GM18499 (cell line): ENCODE data around the gene ADGRB2.
"Not testable (repeated sequence)": the region's sequence is repeated elsewhere in the genome, so short reads cannot be mapped to it uniquely, and the experiment has no call there.

Experiments
- ATAC-seq: cut with Tn5 transposase; IDR thresholded peaks from one replicate; pipeline ENCODE4 v1.9.1; 2021; ENCODE audit warnings: moderate number of reproducible peaks; ENCODE audit not compliant: insufficient read depth, unreplicated experiment

ADGRB2 gene

DNA sequence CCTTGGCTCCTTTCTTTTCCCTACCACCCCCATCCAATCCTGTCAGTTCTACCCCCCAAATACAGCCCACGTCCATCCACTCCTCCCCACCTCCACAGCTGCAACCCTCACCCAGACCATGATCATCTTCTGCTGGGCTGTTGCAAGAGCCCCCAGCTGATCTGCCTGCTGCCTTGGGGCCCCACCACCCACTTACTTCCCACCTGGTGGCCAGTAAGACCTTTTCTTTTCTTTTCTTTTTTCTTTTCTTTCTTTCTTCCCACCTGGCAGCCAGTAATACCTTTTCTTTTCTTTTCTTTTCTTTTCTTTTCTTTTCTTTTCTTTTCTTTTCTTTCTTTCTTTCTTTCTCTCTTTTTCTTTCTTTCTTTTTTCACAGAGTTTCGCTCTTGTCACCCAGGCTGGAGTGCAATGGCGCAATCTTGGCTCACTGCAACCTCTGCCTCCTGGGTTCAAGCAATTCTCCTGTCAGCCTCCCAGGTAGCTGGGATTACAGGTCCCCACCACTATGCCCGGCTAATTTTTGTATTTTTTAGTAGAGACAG, 57.0 kb downstream of the ADGRB2 start:
- ATAC-seq, result not testable (repeated sequence)

DNA sequence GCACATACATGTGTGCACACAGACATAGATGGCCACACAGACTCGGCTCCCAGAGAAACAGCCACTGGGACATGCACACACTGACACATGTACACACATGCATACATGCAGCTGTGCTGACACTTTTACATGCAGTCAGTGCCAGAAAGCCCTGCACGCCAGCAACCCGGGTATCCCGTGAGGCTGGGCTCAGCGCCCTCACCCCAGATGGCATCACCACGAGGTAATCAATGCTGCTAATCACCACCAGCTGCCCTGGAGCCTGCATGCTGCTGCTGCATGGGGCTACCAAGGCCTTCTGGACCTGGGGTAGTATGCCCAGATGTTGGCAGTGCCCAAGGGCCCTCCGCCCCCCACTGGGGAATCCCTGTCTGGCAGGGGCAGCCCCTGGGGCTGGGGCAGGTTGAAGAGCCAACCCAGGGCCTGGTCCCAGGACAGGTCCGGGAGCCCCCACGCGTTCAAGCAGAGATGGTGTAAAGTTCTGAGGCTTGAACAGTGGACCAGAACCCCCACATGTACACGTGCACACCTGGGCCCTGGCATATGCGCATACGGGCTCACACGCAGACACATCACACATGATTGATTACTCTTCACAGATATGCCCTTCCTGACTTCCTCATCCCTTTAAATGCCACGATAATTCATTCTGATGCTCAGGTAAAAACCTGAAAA, 57.6 kb downstream of the ADGRB2 start:
- ATAC-seq, result no peak

GRCh38 chr1:31705080-31705866, 58.9 kb downstream of the ADGRB2 start:
- no peak for ATAC-seq

DNA sequence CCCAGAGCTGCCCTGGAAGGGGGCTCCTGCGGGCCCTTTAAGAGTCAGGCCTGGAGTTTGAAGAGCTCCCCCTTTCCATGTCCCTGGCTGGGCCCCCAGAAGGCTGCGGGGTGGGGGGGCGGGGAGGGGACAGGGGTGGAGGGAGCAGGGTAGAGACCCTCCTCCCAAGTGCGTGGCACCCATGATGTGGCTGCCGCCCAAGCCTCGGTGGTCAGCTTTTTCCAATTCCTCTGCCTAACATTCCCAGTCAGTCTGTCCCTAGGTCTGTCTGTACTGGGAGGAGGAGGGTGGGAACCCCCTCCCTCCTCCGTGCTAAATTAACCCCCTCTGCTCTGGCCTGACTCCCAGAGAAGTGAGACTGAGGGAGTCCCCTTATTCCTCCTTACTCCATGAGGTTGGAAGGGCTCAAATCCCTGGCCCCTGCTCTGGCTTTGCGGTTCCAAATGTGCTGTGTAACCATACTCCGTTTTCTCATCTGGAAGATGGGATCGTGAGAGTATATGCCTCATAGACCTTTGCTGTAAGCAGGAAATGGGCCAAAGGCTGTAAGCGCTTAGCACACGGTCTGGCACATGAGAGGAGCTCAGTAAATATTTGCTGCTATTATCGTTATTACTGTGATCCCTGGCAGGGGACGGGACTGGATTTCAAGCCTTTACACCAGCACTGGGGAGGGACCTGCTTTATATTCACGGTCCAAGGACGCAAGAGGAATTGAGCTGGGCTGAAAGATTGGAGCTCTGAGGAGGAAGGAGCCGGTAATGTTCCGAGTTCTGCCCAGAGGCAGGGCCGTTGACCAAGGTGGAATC, 59.7 kb downstream of the ADGRB2 start:
- no peak for ATAC-seq

DNA sequence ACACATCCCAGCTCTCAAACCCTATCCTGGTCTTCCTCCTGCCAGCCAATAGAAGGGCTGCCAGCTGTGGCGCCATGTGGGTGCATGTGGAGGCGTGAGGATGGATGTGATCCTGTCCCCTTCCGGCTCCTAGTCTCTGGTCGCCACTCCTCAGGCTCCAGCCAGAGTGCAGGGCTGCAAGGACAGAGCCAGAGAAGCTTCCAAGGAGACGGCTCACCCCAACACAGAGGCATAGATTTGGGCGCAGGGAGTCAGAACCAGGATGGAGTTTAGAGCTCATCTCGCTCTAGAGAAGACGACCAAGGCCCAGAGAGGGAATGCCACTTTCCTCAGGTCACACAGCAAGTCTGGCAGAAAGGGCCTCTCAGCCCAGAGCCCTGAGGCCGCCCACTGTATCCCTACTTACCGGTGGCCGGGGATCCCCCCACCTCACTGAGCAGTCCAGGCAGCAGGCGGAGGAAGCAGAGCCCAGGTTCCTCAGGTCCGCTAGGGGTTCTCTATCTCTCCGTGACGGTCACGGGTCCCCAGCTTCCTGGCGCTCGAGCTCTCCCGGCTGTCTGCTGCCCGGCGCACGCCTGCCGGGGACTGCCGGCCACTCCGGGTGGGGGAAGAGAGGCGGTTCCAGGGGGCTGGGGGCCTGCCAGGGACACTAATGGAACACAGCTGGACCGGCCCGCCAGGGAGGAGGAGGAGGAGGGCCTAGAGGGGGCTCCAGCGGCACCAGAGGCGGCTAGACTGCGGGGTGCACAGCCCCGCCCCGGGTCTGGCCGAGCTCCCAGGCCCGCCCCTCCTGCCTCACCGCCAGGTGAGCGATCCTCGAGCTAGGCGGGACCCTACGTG, 60.5 kb downstream of the ADGRB2 start, which contains the start of gene COL16A1:
COL16A1 (minus strand) TSS at position 587 of the 840 bp plus-strand sequence. CDS start 1,824 bp downstream, outside the sequence.
- no peak for ATAC-seq

DNA sequence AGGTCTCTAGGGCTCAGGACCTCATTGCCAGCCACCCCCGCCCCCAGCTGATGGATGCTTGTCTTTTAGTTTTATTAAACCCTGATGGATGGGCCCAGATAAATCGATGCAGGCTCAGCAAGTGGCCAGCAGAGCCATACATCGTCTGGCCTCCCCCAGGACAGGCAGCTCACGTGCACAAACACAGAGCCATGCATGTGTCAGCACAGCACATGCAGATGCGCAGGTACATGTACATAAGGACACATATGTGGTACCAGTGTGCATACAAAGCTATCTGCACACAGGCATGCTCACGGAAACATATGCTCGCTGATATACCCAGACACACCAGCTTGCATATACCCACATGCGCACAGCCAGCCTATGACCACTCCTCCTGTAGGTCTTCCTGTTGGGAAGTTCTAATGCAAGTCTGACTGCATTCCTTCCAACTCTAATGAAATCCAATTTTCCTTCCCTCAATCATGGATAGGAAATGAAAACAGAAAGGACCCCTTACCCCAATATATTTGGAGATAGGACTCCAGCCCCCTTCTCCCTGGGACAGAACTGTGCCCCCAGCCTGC, 61.2 kb downstream of the ADGRB2 start:
- ATAC-seq, result no peak

DNA sequence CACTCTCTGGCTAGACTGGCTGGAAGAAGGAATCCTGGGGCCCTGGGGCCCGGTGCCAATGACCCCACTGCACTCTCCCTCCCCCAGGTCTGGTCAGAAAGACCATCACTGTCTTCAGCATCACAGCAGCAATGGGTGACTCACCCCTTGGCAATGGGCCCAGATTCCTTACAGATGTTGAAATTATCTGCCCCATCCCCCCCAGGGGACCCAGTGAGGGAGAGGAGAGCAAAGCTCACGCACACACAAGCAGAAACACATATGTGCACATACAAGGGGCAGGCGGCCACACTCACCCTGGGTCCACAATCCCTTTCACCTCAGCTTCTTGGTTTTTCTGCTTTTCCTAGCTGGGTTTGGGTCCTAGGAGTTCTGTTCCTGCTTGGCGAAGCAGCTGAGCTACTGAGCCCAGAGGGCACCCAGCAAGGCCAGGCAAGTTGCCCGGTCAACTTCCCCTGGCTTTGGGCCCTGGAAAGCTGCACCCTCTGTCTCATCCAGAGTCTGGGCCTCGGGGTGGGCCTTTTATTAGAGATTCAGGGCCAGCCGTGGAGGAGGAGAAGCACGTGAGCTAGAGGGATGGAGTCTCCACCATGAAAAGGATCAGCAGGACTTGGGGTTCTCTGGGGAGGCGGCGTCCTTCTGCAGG, 62.9 kb downstream of the ADGRB2 start:
- no peak for ATAC-seq

DNA sequence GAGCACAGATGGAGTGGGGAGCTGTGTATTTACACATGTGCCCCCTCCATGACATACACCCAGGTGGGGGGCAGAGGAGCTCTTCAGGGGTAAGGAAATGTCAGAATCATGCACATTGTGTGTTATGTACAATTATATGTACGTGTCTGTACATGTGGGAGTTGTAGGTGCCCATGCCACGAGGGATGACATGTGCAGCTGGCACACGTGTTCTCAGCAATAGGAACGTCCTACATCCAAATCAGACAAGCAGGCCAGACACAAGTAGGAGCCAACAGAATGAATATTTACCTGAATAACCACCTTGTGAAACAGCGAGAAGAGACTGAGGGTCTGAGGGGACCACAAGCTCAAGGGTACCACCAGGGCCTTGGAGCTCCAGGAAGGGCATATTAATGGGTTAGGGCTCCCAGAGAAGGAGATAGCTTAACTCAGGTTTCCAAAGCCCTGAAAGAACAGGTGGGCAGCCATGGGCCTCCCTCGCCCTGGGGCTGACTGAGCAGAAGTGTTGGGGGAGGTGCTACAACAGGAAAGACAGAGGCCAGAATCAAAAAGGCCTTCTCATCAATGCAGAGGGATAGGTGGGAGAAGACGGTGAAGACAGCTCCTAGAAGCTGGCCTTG, 63.6 kb downstream of the ADGRB2 start:
- no peak for ATAC-seq

DNA sequence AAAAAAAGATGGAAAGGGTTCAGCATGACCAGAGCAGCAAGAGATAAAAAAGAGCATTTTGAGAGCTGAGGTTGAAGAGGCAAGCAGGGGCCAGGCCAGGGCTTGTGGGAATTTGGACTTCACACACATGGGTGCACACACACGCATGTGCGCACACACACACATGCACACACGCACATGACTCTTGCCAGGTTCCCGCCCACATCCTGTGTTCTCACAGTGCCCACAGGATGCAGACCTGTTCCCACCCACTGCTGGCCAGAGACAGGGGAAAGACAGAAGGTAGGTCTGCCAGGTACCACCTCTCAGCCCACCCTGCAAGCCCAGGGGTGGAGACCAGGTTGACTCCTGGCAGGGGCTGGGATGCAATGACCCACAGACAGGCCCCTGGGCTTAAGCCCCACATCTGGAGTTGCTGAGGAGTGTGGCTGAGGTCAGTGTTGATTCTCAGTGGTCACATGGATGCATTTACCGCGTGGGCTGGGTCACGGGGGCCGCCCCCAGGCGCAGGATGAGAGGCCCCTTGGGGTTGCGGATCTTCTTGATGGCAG, 64.7 kb downstream of the ADGRB2 start:
- ATAC-seq, result no peak

DNA sequence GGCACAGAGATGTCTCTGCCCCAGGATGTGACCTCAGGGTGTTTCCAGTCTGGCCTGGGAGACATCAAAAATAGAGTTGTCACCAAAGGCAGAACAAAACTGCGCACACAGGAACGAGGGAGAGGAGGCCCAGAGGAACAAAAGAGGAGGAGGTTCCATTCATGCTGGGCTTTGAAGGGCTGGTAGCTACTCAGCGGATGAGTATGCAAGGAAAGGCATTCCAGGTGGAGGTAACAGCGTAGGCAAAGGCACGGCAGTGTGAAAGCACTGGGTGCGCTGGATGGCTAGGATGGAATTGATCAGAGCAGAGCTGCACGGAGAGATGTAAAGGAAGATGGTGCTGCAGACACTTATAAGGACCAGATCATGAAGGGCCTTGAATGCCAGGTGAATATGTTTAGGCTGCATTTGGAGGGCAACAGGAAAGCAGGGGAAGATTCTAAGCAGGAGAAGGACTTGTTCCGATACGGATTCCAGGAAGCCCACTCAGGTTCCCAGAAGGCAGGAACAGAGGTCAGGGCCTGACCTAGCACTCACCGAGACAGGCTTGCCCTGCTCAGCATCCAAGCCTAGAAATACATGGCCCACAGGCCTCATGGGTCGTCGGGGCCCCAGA, 66.7 kb downstream of the ADGRB2 start:
- no peak for ATAC-seq

DNA sequence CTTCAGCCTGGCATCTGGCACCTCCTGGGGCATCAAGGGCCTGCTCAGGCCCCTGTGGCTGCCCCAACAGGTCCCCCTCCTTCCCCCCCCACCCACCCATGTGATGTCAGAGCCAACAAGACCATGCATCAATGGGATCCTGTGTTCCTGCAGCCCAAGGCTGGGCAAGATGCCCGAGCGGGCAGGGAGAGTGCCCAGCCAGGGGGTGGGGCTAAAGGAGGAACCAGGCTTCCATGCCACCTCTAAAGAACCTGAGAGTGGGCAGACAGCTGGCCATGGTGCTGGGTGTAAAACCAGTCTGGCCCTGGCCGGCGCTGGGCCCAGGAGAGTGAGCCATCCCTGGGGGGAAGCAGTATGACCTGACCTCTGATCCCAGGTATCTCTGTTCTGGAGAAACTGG, 67.9 kb downstream of the ADGRB2 start:
- no peak for ATAC-seq

DNA sequence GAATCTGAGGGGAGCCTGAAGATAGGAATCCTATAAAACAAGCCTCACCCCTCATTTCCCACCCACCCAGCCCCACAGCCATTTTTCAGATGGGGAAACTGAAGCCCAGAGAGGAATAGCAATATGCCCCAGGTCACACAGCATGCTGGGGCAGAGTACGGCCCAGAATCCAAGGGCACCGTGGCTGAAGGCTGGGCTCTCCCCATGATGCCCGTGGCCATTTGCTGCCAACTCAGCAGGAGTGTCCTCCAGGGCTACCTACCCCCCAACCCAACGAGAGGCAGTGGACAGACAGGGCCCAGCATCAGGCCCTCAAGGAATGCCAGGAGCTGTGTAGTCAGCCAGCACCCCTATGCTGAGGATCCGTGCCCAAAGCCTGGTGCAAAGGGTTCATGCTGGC, 68.8 kb downstream of the ADGRB2 start:
- no peak for ATAC-seq

GRCh38 chr1:31694964-31695313, 69.2 kb downstream of the ADGRB2 start:
- no peak for ATAC-seq

DNA sequence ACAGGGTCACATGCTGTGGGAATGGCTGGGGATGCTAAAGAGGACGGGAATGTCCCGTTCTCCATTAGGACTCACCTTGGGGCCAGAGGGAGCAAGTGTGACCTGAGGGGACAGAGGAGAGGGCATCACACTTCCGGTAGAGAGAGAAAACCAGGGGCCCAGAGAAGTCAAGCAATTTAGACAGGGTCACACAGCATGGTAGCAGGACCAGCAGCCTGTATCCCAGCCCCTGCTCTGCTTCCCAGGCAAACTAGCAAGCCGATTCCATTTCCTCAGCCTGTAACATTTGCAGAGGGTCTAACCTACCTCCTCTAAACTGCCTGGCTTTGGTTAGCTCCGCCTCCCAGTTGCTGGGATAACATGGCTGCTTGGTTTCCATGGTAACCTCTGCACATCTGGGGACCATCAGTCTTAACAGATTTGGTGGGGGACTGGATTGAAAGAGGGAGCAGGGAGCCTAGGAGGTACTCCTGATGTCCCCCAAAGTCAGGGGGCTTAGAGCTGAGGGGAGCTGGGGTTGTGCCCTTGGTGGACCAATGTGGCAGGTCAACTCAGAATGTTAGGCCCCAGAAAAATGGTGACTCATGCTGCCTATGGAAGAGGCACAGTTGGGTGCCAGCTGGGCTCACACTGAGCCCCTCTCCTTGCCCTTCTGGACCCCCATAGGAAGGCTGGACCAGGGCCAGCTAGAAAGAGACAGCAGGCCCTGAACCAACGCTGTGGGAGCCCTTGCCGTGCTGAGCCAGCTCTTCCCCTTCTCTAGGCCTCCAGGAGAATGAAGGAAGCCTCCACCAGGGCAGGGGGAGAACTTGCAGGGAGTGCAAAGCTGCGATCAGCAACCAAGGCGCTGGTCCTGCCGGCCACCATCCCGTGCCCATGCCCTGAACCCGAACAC, 69.8 kb downstream of the ADGRB2 start:
- no peak for ATAC-seq

- no peak for ATAC-seq
Observed at GRCh38 chr1:31693231-31693630, 70.9 kb downstream of the ADGRB2 start.

GRCh38 chr1:31691951-31692350, 72.2 kb downstream of the ADGRB2 start:
- ATAC-seq, result no peak

DNA sequence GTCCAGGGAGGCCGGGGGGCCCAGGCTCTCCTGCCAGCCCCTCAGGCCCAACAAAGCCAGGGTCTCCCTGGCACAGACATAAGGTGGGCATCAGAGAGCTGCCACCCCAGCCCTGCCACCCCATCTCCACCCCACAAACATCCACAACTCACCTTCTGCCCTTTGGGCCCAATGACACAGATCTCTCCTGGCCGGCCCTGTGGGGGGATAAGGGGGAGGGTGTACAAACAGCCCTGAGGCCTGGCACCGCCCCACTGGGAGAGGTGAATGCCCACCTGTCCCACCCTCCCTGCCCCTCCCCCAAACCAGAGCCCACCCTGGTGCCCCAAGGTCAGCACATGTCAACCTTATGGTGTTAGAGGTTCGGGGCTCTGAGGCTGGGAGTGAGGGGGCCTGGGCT, 72.7 kb downstream of the ADGRB2 start:
- no peak for ATAC-seq
